ENCODE measurements around the gene CALCR.
A peak's percentile ranks its signal among the peaks of the same experiment; 100 is the strongest.
"Not testable (repeated sequence)": the region's sequence is repeated elsewhere in the genome, so short reads cannot be mapped to it uniquely, and the experiment has no call there.

The CALCR gene

GRCh38 chr7:93562106-93562505, 12.4 kb downstream of the CALCR start:
- no peak for DNase-seq (ENCODE audit: low spot score)
- no peak for FAIRE-seq

DNA sequence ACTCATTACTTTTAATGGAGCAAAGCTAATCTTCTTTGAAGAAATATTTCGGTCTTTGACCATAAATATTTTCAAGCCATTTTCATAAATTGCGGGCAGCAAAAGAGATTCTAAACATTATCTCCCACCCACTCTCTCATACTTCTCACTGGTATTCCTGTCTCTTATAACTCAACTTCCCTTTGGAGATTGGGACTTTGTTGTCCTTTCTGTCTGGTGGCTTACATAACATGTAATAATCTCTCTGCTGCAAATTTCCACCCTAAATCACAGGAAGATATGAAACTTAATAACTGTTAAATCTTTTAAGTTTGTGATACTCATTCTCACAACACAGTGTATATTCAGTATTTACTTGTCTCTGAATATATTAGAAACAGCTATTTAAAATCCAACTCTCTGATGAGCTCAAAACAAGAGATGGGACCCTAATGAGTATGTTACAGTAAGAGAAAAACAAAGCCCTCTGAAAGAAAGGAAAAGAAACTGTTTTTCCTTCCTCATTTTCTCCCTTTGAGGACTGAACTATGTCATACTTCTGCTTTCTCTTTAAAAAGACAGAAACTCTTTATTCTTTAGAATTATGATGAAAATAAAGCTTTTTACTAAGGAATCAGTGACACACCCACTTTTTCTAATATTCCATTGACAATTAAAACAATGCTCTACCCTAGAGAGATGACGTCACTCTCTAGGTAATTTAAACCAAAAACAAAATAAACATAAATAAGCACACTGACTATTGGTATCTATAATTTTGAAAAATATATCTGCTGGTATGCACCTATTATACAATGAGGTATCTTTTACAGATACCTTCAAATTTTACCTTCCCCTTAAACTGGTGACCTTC, 14.7 kb downstream of the CALCR start:
- no peak for FAIRE-seq
- DNase-seq (ENCODE audit: low spot score) = no peak

DNA sequence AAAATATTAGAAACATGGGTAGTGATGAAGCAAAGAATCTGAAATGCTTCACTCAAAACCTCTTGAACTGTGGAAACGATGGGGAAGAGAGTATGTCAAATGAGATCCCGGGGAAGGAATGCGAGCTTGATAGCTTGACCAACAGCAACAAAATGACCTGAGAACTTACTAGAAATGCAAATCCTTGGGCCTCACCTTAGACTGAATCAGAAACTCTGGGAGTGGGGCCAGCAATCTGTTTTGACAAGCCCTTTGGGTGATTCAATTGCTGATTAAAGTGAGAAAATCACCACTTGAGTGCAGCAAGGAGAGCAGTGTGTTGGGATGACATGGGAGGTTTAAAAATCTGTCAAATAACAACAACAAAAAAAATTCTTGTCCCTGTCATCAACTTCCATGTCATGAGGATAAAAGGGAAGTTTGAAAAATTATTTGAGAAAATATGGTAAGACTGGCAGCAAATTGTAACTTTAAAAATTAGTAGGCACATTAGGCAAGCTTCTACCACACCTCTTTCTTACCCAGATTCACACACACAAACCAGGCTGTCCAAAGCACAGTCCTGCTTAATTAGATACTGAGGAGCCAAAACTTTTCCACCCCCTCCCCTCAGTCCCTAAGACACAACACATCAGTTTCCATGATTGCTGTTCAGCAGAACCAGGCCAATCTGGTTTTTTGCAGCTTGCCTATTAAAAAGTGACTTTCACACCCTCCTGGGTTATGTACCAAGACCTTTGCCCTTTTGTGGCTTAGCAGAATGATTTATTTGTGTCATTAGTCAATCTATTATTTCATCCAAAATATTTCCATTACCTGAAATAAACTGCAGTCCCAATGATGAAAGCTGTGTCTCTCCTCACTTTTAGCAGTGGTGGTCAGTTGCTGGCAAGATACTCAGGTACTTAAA, 15.6 kb downstream of the CALCR start:
- DNase-seq (ENCODE audit: low spot score) = no peak
- no peak for FAIRE-seq

GRCh38 chr7:93551931-93552330, 22.6 kb downstream of the CALCR start:
- FAIRE-seq (peak; percentile 30), DNase-seq (ENCODE audit: low spot score) (no peak)

DNA sequence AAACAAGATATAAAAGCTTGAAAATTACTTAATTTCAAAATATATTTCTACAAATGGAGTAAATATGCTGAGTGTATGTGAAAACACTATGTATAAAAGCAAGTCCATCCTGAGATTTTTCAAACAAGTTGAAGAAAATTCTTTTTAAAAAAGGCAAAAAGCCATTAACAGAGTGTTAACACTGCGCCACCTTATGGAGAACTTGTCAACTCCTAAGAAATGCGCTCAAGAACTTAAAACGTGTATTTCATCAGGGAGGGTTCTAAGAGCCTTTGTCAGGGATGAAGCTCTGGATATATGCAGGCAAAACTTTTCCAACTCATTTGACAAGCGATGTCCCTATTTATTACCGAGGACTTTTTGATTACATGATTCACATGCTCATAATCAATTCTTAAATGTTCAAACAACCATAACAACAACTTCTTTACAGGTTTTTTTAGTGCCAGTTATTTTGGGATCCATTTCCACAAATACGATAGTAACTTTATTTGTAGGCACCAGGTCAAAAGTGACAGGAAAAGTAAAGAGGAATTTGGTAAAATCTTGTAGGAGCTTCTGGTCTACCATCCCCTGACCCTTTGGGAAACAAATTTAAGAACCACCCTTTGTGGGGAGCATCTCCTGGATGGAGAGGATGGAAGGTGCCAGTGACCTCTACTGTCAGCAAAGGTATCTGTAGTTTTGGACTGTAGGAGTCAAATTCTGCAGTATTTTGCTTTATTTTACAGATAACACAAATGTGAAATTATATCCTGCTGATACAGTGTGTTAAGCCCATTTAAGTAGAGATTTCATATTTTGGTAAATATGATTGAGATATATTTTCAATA, 23.2 kb downstream of the CALCR start:
- peak; percentile 61 for FAIRE-seq
- peak; percentile 17 for DNase-seq (ENCODE audit: low spot score)

DNA sequence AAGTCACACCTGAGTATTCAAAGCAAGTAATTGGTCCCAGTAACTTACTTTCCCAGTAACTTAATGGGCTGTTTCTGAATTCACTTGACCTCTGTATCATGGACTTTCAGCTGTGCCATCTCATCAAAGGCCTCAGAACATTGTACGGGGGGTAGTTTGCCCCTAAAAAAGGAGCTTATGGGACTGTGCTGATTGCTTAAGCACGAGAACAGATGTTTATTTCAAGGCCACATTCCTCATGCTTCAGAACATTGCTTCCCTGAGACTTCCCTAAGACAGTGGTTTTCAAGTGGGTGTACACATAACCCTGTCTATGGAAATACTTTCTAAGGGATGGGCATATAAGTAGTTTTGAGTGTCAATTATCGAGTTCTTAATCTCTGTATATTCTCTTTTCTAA, 26.8 kb downstream of the CALCR start:
- FAIRE-seq (no peak), DNase-seq (ENCODE audit: low spot score) (no peak)

DNA sequence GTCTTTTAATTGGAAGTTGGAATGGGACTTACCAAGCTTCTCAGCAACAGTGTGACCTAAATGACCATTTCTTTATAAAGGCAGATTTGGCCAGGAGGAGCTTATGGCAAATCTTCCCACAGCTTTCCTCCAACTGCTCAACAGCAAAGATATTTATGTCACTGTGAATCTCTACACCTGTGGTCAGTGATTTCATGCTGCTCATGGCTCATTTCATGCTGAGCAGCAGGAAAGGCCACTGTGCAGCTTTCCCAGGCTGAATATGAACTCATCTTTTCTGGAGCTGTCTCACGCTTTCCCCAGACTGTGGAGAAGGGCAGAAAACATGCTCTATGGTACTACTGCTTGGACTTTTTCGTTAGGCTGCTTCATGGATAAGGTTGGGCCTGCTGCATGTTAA, 29.8 kb downstream of the CALCR start:
- no peak for DNase-seq (ENCODE audit: low spot score)
- no peak for FAIRE-seq

DNA sequence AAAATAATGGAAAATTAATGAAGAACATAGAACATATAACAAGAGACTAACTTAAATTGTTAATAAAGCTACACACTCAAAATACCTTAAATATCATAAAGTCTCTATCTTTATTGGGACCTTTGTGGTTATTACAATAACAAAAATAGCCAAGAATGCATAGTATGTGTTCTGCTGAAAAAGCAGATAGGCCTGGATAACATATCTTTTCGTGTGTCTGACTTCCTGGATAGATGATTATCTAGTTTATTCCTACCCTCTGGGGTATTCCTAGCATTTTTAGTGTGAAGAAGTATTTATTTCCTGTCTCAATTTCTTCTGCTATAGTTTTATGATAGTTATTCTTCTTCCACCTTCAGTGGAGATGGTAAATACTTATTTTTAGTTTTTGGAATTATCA, 36.5 kb downstream of the CALCR start:
- no peak for FAIRE-seq
- no peak for DNase-seq (ENCODE audit: low spot score)

DNA sequence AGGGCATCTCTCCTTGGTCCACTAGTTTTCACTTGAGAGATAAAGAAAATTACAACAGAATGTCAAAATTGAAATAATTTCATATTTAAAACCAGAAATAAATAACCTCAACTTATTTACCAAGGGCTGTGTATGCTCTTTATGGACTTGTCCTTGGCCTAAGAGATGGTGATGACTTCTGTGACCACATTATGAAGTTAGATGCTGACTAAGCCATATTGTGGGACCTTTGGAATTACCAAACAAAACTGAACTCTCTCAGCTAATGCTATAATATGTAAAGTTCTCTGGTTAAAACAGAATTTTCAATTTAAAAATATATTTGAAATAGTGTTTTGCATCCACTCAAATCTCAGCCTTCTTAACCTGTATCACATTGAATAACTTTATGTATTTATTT, 38.9 kb downstream of the CALCR start:
- FAIRE-seq = no peak
- no peak for DNase-seq (ENCODE audit: low spot score)

DNA sequence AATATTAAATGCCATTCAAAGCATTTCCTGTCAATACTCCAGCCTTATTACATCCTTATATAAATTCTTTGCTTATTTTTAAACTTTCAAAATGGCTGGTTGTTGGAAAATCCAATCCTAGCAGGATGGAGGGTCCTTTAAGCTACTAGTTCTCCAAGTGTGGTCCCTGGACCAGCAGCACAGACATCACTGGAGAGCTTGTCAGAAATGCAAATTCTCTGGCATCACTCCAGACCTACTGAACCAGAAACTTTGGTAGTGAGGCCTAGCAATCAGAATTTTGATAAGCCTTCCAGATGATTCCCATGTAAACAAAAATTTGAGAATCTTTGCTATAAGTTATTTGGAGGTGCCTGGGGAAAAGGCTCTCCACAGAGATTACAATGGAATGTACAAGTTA, 43.8 kb downstream of the CALCR start:
- no peak for FAIRE-seq

GRCh38 chr7:93516834-93517233, 57.7 kb downstream of the CALCR start:
- FAIRE-seq (no peak), DNase-seq (ENCODE audit: low spot score) (no peak)

More for the DNA sequence above, 43.8 kb downstream of the CALCR start:
- no peak for DNase-seq (ENCODE audit: low spot score)

DNA sequence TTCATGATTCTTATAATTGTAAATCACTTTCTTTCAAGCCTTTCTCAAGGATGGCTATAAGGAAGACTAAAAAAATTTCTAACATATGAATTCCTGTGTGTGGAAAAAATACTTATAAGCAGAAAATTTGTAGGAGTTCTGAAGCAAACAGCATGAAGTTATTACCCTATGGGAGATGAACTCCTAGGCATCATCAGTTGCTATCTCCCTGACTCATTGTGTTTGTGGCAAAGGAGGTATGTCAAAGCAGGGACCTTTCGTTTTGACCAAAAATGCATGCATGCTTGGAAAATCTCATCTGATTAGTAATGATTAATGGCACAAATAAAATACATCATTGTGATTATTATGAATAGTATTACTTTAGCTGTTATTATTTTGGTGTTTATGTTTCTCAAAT, 59.4 kb downstream of the CALCR start:
- FAIRE-seq (no peak), DNase-seq (ENCODE audit: low spot score) (no peak)

DNA sequence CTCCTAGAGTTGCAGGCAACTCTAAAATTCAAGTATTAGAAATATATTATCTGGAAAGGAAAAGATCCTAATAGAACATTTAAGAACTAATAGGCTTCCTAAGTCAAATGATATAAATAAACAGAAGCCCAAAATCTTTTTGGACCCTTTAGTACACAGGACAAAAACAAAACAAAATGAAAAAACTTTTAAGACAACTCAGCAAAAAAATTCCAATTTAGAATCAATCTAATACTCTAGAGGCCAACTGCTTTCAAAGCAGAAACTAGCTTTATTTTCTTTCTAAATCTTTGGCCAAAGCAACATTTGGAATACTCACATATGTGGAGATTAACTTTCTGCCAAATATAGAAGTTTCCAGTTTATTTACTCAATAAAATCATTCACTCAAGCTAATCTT, 65.2 kb downstream of the CALCR start:
- FAIRE-seq (no peak), DNase-seq (ENCODE audit: low spot score) (no peak)

DNA sequence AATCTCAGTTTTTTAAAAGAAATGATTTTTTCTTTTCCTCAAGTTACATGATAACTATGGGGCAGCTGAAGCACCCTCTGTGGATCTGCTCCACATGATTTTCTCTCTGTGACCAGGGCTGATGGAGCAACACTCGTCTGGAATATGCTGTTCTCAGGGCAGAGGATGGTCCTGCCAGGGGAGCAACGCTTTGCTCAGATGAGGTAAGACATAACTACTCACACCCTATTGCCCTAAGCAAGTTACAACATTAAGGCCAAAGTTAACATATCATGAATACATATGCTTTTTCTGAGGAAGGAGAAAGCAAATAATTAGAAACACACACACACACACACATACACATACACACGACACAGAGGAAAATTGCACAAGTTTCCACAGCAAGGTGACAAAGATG, 71.4 kb downstream of the CALCR start:
- DNase-seq (ENCODE audit: low spot score) = no peak
- no peak for FAIRE-seq

- not testable (repeated sequence) for FAIRE-seq; DNase-seq (ENCODE audit: low spot score)
Measured at GRCh38 chr7:93491860-93492259, 82.7 kb downstream of the CALCR start.

DNA sequence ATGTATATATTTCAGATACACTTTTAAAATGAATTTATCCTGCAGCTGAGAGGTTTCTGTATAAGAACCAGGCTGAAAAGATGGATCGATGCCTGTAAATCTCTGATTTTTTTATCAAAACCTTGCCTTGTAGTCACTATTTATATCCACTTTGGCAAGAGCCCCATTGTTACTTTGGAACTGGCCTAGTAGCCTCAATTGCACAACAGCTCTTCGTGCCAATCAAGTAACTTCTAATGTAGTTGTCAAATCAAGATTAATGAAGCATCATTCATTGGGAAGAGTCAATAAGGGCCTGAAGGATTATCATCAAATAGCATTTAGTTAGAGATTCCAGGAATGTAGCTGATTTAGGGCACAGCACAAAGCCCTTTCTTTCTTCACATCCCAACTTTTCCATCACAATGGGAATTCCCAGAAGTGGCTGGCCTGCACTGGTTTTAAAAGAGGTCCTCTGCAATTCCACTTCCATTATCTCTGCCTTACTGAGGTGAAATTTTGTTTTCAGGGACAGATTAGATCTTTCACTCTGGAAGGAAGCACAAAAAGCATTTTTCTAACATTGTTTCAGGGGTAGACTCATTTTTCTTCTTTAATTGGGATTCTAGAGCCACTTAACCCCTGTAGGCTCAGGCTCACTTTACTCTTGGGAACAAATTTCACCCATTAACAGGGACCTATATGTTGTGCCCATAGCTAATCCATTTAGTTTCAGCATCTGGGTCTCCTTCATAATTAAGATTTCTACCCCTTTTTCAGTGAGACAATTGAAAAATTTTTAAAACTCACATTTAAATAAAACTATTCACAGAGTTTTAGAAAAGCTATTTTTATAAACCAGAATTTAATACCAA, 97.8 kb downstream of the CALCR start:
- no peak for DNase-seq (ENCODE audit: low spot score)
- no peak for FAIRE-seq

DNA sequence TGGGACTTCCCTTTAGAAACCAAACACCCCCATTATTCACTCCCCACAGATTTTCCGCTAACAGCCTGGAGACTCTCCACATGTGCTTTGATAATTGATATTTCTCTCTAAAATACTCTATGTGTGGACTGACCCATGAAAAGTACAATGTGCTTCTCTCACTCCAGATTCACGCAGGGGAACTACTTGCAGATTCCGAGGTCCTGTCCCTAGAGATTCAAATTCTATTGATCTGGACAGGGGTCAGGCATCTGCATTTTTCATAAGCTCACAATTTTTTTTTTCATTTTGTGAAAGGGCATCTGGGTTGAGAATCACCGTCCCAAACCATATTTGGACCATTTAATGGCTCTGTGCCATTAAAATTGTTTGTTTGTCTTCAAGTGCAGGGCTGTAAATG, 98.7 kb downstream of the CALCR start:
- DNase-seq (ENCODE audit: low spot score) (no peak), FAIRE-seq (no peak)

DNA sequence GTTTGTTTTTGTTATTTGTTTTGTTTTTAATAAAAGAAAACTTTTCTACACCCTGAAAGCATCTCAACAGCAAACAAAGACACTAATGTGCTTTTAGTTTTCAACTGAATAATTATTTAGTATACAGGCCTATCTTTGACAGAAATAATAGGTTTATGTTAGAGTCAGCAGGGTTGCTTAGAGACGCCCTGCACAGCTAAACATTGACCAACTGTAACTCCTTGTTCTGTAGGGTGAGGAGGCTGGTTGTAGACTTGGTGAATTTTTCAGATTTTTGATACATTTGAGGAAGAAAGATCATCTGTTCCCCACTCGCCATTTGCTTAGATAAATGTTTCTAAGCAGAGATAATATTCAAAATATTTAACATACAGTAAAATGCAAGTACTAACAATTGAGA, 103.1 kb downstream of the CALCR start:
- DNase-seq (ENCODE audit: low spot score) (no peak), FAIRE-seq (no peak)

DNA sequence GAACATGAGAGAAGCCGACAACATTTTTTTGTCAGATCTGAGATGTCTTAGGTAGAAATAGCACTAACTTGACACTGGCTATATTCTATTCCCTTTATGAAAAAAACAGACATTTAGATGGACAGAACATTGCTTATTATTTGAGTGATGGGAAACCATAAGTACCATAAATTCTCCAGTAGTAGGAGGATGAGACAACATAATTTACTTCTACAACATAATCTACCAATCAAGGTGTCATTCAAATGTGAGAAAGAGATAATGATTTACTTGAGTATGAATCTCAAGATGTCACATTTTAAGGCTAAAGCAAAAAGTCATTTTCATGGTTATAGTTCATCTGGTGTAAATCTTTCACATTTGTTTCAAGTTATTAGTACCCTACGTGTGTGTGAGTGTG, 110.8 kb downstream of the CALCR start:
- DNase-seq (ENCODE audit: low spot score) (no peak), FAIRE-seq (no peak)

- no peak for FAIRE-seq
- no peak for DNase-seq (ENCODE audit: low spot score)
Measured at GRCh38 chr7:93461350-93461749, 113.2 kb downstream of the CALCR start.

- no peak for FAIRE-seq
Measured at GRCh38 chr7:93453262-93453661, 121.3 kb downstream of the CALCR start.

More at GRCh38 chr7:93453262-93453661, 121.3 kb downstream of the CALCR start:
- DNase-seq (ENCODE audit: low spot score) = no peak

Measured in RCC 7860 (cell line).